CD4-positive, alpha-beta T cell treated with Interleukin-17A for 4 hours (primary cell): ENCODE measurements around the gene COX4I2.
"Not testable (repeated sequence)": the region's sequence is repeated elsewhere in the genome, so short reads cannot be mapped to it uniquely, and the experiment has no call there.

Experiments used
- DNase-seq: peaks from one replicate; pipeline ENCODE4 v3.0.0-alpha.2; 2020; ENCODE audit warnings: mixed read lengths

COX4I2 gene

GRCh38 chr20:31637660-31638059, at the start of gene COX4I2:
COX4I2 (plus strand) TSS chr20:31637912; CDS start chr20:31639018, 1,106 bp downstream.
- DNase-seq = no peak

GRCh38 chr20:31590717-31591225, 46.9 kb upstream of the COX4I2 start:
- DNase-seq = no peak

DNA sequence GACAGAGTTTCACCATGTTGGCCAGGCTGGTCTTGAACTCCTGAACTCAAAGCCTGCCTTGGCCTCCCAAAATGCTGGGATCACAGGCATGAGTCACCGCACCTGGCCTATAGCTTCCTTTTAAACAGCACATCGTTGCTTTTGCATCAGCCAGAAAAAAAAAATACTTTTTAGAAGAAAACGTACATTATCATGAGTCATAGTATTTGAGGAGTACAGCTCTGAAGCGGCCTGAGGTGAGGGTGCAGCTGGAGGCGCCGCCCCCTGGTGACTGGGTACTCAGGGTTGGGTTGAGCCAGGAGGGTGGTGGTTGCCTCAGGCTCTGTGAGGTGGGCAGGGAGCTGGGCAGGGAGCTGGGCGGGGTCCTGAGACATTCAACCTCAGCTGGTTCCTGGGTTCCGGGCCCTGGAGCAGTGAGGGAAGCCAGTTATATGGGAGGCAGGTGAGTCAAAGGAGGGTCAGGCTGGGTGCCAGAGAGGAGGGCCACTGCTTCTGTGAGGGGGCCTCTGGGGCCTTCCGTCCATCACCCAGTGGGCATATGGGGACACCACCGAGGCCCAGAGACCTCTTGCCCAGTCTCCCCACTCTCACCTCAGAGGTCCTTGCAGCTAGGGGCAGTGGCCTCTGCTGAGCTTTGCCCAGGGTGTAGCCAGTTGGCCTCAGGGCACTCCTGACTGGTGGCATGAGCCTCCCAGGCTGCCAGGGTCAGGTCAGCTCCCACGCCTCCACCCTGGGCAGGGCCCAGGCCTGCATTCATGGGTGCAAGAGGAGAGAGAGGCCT, 44.3 kb upstream of the COX4I2 start:
- no peak for DNase-seq

DNA sequence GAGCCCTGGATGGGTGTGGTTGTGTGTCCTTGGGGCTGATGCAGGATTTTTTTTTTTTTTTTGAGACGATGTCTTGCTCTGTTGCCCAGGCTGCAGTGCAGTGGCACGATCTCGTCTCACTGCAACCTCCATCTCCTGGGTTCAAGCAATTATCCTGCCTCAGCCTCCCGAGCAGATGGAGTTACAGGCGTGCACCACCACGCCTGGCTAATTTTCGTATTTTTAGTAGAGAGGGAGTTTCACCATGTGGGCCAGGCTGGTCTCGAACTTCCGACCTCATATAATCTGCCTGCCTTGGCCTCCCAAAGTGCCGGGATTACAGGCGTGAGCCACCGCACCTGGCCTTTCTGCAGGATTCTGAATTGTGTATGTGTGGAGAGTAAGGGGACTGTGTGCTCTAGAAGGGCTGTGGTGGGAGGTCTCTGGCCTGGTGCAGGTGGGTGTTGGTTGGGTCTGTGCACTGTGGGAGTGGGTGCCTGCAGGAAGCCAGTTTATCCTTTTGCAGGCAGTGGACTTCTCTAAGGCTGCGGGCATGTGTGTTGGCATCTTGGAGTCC, 43.6 kb upstream of the COX4I2 start:
- DNase-seq = no peak

- no peak for DNase-seq
Measured at GRCh38 chr20:31594558-31595379, 42.9 kb upstream of the COX4I2 start.

DNA sequence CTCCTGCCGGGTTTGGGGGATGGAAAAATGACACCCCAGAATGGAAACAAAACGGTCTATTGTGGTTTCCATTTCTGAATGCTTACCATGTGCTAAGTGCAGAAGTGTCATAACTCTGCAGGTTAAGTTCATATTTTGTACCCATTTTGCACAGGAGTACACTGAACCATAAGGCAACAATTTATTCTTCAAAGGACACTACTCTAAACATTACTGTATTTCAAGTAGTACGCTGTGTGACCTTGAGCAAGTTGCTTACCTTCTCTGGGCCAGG, 42.4 kb upstream of the COX4I2 start:
- no peak for DNase-seq

DNA sequence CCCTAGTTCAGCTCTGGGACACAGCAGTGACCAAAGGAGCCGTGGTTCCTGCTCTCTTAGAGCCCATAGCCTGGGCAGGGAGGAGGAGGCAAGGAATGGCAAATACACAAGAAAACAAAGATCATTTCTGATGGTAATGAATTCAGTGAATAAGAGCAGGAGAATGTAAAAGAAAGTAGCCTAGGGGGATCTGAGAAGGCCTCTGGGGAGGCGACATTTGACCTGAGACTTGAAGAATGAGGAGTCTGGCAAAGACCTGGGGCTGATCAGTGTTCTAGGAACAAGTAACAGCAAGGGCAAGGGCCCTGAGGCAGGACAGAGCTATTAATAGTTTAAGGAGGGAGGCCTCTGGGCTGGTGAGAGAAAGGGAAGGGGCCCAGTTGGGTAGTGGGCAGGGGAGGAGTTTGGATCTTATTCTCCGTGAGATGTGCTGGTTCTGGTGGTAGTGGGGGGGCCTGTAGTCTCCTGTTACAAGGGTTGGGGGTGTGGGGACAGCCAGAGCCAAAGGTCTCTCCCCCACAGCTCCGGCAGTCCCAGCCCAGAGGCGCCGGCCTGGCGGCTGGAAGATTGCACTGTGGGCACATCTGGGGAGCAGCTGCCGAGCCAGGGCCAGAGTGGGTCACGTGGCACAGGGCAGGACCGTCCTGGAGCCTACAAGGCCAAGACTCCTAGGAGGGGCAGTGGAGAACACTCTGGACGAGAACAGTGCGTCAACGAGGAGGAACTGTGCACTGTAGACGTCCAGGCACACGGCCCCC, 41.9 kb upstream of the COX4I2 start:
- no peak for DNase-seq

DNA sequence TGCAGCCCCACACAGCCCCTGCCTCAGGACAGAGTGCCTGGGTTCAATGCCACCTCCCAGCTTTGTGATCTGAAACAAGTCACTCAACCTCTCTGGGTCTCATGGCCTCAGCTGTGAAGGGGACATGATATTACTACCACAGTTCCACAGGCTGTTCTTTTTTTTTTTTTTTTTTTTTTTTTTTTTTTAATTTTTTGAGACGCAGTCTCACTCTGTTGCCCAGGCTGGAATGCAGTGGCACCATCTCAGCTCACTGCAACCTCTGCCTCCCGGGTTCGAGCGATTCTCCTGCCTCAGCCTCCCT, 41.3 kb upstream of the COX4I2 start:
- not testable (repeated sequence) for DNase-seq

DNA sequence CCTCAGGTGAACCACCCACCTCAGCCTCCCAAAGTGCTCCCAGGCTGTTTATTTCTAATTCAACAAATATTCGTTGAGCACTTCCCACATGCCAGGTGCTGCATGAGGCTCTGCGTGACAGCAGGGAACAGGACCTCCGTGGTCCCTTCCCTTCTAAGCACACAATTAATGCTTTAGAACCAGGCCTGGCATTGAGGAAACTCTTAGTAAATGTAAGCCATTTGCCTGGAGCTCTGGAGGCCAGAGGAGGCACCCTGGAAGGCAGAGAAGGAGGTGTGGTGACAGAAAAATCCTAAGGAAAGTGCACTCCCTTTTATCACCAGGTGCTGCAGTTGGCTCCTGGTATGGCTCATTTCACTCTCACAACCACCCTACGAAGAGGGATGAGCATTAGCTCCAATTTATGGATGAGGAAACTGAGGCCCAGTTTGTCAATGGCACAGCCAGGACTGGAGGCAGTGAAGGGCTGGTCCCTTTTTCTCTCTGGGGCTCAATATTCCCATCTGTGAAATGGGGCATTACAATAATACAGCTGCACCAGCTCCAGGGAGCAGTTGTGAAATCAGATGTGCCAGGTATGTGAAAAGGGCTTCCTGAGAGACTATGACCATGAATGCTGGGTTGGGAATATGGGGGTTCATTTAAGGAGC, 40.8 kb upstream of the COX4I2 start:
- DNase-seq = no peak

GRCh38 chr20:31597481-31597855, 40.2 kb upstream of the COX4I2 start:
- no peak for DNase-seq

DNA sequence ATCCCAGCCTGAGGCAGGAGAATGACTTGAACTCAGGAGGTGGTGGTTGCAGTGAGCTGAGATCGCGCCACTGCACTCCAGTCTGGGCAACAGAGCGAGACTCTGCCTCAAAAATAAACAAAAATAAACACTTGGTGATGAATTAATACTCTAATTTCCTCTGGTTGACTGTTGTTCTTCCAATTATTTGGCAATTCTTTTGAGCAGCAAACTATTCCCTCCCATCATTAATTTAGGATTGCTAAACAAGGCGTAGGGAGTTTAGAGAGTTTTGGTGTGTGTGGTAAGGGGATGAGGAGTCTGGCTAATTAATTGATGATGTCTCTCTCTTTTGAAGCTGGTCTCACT, 35.3 kb upstream of the COX4I2 start:
- DNase-seq = no peak

GRCh38 chr20:31602779-31603441, 34.8 kb upstream of the COX4I2 start:
- DNase-seq = peak; percentile 46

- peak; percentile 86 for DNase-seq
Measured at GRCh38 chr20:31603822-31604566, 33.7 kb upstream of the COX4I2 start.

DNA sequence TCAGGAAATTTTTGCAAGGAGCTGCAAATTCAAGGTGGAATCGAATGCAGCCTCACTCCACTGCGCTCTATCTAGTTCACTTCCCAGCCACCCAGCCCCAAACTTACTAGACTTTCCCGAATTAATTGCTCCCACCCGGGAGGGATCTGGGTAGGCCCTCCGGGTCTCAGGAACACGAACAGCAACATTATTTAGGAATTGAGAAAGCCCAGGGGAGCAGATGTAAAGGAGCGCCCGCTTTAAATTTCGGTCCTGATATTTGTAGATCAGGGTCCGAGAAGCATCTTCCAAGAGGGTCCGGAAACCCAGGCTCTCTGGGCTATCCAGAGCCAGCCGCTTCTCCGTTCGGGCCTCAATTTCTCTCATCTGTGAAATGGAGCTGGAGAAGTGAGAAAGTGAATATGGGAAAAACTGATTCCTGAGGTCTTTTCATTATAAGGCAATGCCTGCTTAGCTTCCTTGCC, 33.1 kb upstream of the COX4I2 start:
- no peak for DNase-seq

- peak; percentile 94 for DNase-seq
Measured at GRCh38 chr20:31605031-31605901, 32.4 kb upstream of the COX4I2 start, which contains the start of gene ID1. ID1 (plus strand) TSS chr20:31605289; CDS start chr20:31605388, 99 bp downstream.

GRCh38 chr20:31605902-31606803, 31.6 kb upstream of the COX4I2 start:
- peak; percentile 34 for DNase-seq

- no peak for DNase-seq
Measured at GRCh38 chr20:31606804-31607639, 30.7 kb upstream of the COX4I2 start.

DNA sequence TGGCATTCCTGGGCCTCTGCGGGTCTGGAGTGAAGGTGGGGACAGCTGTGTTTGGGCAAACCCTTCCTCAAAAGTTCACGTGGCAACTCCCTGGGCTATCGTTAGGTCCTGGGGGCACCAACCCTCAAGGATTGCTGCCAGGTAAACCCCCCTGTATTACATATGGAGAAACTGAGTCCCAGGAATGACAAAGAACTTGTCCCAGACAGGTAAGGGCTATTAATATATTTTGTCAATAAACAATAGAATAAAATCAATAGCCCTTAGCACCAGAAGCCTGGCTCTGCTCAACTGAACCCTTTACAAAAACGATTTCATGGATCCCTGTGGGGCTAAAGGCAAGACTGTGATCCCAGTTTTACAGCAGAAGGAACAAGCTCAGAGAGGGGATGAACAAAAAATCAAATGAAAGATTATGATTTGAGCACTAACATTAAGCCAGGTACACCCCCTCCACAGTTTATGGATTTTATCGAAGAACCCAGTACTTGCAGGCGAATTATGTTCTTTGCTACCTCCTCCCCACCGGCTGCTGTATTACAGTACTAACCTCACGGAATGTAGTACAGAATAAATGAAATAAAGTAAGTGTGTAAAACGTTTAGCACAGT, 30.0 kb upstream of the COX4I2 start:
- DNase-seq = no peak
